ENCODE data around the gene SLC38A7.

The SLC38A7 gene

GRCh38 chr16:58635502-58635901, 49.1 kb downstream of the SLC38A7 start:
- DNase-seq (ENCODE audit: low spot score): no peak

GRCh38 chr16:58634265-58634802, 50.2 kb downstream of the SLC38A7 start:
- DNase-seq (ENCODE audit: low spot score): no peak

GRCh38 chr16:58629733-58630640, 54.6 kb downstream of the SLC38A7 start, which contains the start of gene CNOT1:
CNOT1 (minus strand) TSS chr16:58629826; CDS start chr16:58599337, 30,489 bp downstream.
- DNase-seq (ENCODE audit: low spot score): peak; percentile 99

GRCh38 chr16:58628845-58629732, 55.5 kb downstream of the SLC38A7 start:
- peak; percentile 28 for DNase-seq (ENCODE audit: low spot score)

GRCh38 chr16:58624209-58624608, 60.4 kb downstream of the SLC38A7 start:
- DNase-seq (ENCODE audit: low spot score): no peak

GRCh38 chr16:58620396-58620795, 64.2 kb downstream of the SLC38A7 start:
- DNase-seq (ENCODE audit: low spot score): no peak

- DNase-seq (ENCODE audit: low spot score): no peak
These were observed 69.3 kb downstream of the SLC38A7 start for GRCh38 chr16:58615280-58615679.

Measured in cerebellar cortex (tissue), 1 donor.